HepG2 (cell line): Measurements from ENCODE around the gene SLCO2B1. TPM values are rescaled to one million over a fixed set of nuclear protein-coding genes. Genes with fewer than 3 reads are reported as not detected.

Experiments
- ATAC-seq: fragments of 200-7000 bp; cut with Tn5 transposase; 3 replicates; pipeline ENCODE4 v1.9.1; 2020; ENCODE audit warnings: mild to moderate bottlenecking, moderate library complexity
- BruUV-seq: library from RNA; stranded (reverse); fragments of 400-500 nt; replicated peaks from 2 replicates; lab custom pipeline; 2021; lab: Mats Ljungman, UMichigan
- CTCF ChIA-PET: fragments of 300-600 bp; formaldehyde crosslinking; extraction: SDS; loops from one replicate; lab custom pipeline; 2021; ENCODE audit warnings: low total read pairs, inconsistent platforms, low intra/inter-chr PET ratio; lab: Yijun Ruan, JAX
- POLR2A ChIA-PET: fragments of 350-600 bp; sonication (Branson Sonifier 250); formaldehyde crosslinking; loops from one replicate; lab custom pipeline; 2020; ENCODE audit warnings: antibody characterized with exemption, inconsistent platforms; lab: Yijun Ruan, JAX
- DNase-seq: peaks from one replicate; pipeline ENCODE4 v3.0.0-alpha.2; 2015; ENCODE audit warnings: low spot score
- FAIRE-seq: peaks from 3 replicates; lab custom pipeline; 2011; peaks lifted over from hg19 to GRCh38; lab: Jason Lieb, UNC
- H2AFZ ChIP-seq: one replicate; pipeline ENCODE4 v1.6.1; 2011; ENCODE audit warnings: low read length, inconsistent platforms
- H3K27ac ChIP-seq: fragments of 300-600 bp; 3 replicates; pipeline ENCODE4 v1.8.0; 2011; ENCODE audit warnings: mixed run types, mild to moderate bottlenecking, mixed read lengths, low read length, inconsistent platforms; ENCODE audit not compliant: insufficient read depth; ENCODE audit errors: extremely low read length
- H3K27me3 ChIP-seq, 2 experiments: fragments of 200-600 bp in 1 of 2; 2 replicates in 1 of 2; 3 replicates in 1 of 2; pipeline versions ENCODE4 v1.6.0 to v1.8.0; 2011; ENCODE audit warnings: low read length in 2 of 2, mild to moderate bottlenecking in 2 of 2, moderate library complexity in 2 of 2, inconsistent platforms in 1 of 2; ENCODE audit not compliant: insufficient read depth in 2 of 2, control insufficient read depth in 1 of 2
- H3K36me3 ChIP-seq, 2 experiments: fragments of 200-600 bp in 1 of 2; replicated peaks in 1 of 2; 2 replicates in 1 of 2; 3 replicates in 1 of 2; pipeline versions ENCODE4 v1.5.1 to v1.8.0; 2011; ENCODE audit warnings: low read length in 2 of 2, inconsistent platforms in 1 of 2; ENCODE audit not compliant: insufficient read depth in 2 of 2, control insufficient read depth in 1 of 2
- H3K4me1 ChIP-seq: 2 replicates; pipeline ENCODE4 v1.5.1; 2012; ENCODE audit warnings: low read length, inconsistent platforms; ENCODE audit not compliant: insufficient read depth
- H3K4me2 ChIP-seq: 2 replicates; pipeline ENCODE4 v1.6.0; 2011; ENCODE audit warnings: low read depth, low read length, inconsistent platforms
- H3K4me3 ChIP-seq, 3 experiments: fragments of 200-600 bp in 1 of 3; sonication (generic), shearing (Covaris generic) in 1 of 3; replicated peaks in 1 of 3; 2 replicates each; pipeline ENCODE4 v1.5.1; 2011 to 2016; ENCODE audit warnings: low read length in 3 of 3, inconsistent platforms in 2 of 3, low read depth in 2 of 3, mild to moderate bottlenecking in 2 of 3, control low read depth in 1 of 3, mixed read lengths in 1 of 3; ENCODE audit not compliant: insufficient read depth in 1 of 3
- H3K79me2 ChIP-seq: one replicate; pipeline ENCODE4 v1.6.1; 2011; ENCODE audit warnings: low read length, inconsistent platforms; ENCODE audit not compliant: insufficient read depth
- H3K9ac ChIP-seq: 2 replicates; pipeline ENCODE4 v1.6.0; 2011; ENCODE audit warnings: mild to moderate bottlenecking, low read depth, low read length, inconsistent platforms; ENCODE audit not compliant: insufficient read depth
- H3K9me3 ChIP-seq: 2 replicates; pipeline ENCODE4 v1.5.1; 2012; ENCODE audit warnings: mild to moderate bottlenecking, low read length
- H4K20me1 ChIP-seq: 2 replicates; pipeline ENCODE4 v1.6.0; 2011; ENCODE audit warnings: inconsistent platforms, mild to moderate bottlenecking, low read length, moderate library complexity; ENCODE audit not compliant: insufficient read depth
- ASH2L ChIP-seq: fragments of 300-600, 200-600 bp; sonication (generic); IDR thresholded peaks from 2 replicates; pipeline ENCODE4 v1.7.0; 2017; ENCODE audit warnings: low read depth, mild to moderate bottlenecking, moderate library complexity, mixed read lengths, low read length; ENCODE audit not compliant: insufficient read length
- CEBPB ChIP-seq: IDR thresholded peaks from 2 replicates; pipeline ENCODE4 v1.6.1; 2011; ENCODE audit warnings: low read depth, low read length, improper control_type of control experiment, borderline replicate concordance
- CREB1 ChIP-seq, 2 experiments: fragments of 450-650 bp in 1 of 2; IDR thresholded peaks; 2 replicates each; pipeline ENCODE4 v1.6.1; 2016 to 2017; ENCODE audit warnings: control low read depth in 1 of 2, mild to moderate bottlenecking in 1 of 2, missing compliant biosample characterization in 1 of 2, missing genetic modification characterization in 1 of 2
- EED ChIP-seq: sonication (generic); formaldehyde crosslinking; IDR thresholded peaks from 2 replicates; pipeline ENCODE4 v1.5.0; 2020; ENCODE audit warnings: mild to moderate bottlenecking, missing genetic modification reagents
- FOXA3 ChIP-seq: IDR thresholded peaks from 2 replicates; pipeline ENCODE4 v1.6.1; 2016; ENCODE audit warnings: missing genetic modification reagents, missing compliant biosample characterization
- KLF13 ChIP-seq: sonication (generic); formaldehyde crosslinking; IDR thresholded peaks from 2 replicates; pipeline ENCODE4 v1.4.0; 2020; ENCODE audit warnings: mild to moderate bottlenecking, missing genetic modification reagents
- PLRG1 ChIP-seq: fragments of 450-650 bp; conservative IDR thresholded peaks from 2 replicates; pipeline ENCODE4 v1.6.1; 2016
- YEATS2 ChIP-seq: sonication (generic); formaldehyde crosslinking; IDR thresholded peaks from 2 replicates; pipeline ENCODE4 v1.4.0; 2020; ENCODE audit warnings: missing genetic modification reagents, borderline replicate concordance
- ZC3H13 ChIP-seq: sonication (generic); formaldehyde crosslinking; IDR thresholded peaks from 2 replicates; pipeline ENCODE4 v1.8.1; 2023; ENCODE audit warnings: mild to moderate bottlenecking, missing genetic modification reagents, moderate library complexity
- ZFP37 ChIP-seq: sonication (generic); formaldehyde crosslinking; IDR thresholded peaks from 2 replicates; pipeline ENCODE4 v1.4.0; 2020; ENCODE audit warnings: missing genetic modification reagents, borderline replicate concordance
- ZMYM3 ChIP-seq: sonication (generic); formaldehyde crosslinking; IDR thresholded peaks from 2 replicates; pipeline ENCODE4 v1.5.1; 2020; ENCODE audit warnings: mild to moderate bottlenecking, missing genetic modification reagents
- ZNF20 ChIP-seq: sonication (generic); formaldehyde crosslinking; IDR thresholded peaks from 2 replicates; pipeline ENCODE4 v1.4.0; 2020; ENCODE audit warnings: mild to moderate bottlenecking, moderate library complexity, missing genetic modification reagents
- ZNF296 ChIP-seq: sonication (generic); formaldehyde crosslinking; conservative IDR thresholded peaks from 2 replicates; pipeline ENCODE4 v1.5.0; 2020; ENCODE audit warnings: mild to moderate bottlenecking, missing genetic modification reagents
- ZNF772 ChIP-seq: sonication (generic); formaldehyde crosslinking; IDR thresholded peaks from 2 replicates; pipeline ENCODE4 v1.5.0; 2020; ENCODE audit warnings: mild to moderate bottlenecking, missing genetic modification reagents
- WGBS: methylation state at CpG from one replicate; pipeline ENCODE4 v1.1.6; 2017; ENCODE audit warnings: low lambda C conversion rate; 5-methylcytosine and 5-hydroxymethylcytosine counted together
- in situ Hi-C: cut with HindIII; loops from 2 replicates; pipeline ENCODE4 v1.10.0; 2017; ENCODE audit warnings: low pct_unique_long_range_greater_than_20kb; ENCODE audit not compliant: extremely low pct_ligation_motif_present
- intact Hi-C: fragments of 100-400 bp; cut with micrococcal nuclease; formaldehyde crosslinking; loops from one replicate; pipeline ENCODE4 v1.10.0; 2022; ENCODE audit not compliant: unreplicated experiment
- polyA plus RNA-seq, 8 experiments: library from polyadenylated mRNA; depleted of rRNA in 3 of 8; stranded (reverse) in 7 of 8; unstranded in 1 of 8; fragments of >200 nt; fragmentation: Illumina TruSeq in 4 of 8; extraction: Trizol in 4 of 8; gene quantifications; 2 replicates each; pipeline versions ENCODE4 v1.2.1 to v1.2.3, GENCODE V29; 2011 to 2016; ENCODE audit warnings: low read depth in 4 of 8, missing spikeins in 1 of 8, mixed read lengths in 1 of 8; ENCODE audit not compliant: insufficient read depth in 1 of 8
- total RNA-seq, 5 experiments: library from RNA; depleted of rRNA; stranded (reverse); fragments of >200 nt; fragmentation: Illumina TruSeq; extraction: Trizol; gene quantifications; 2 replicates each; pipeline ENCODE4 v1.2.3, GENCODE V29; 2016; ENCODE audit warnings: low read depth in 1 of 5
- TF ChIP-seq, protein P1 (sequence below): IDR thresholded peaks from 2 replicates; pipeline ENCODE4 v1.6.1; 2018; ENCODE audit warnings: missing genetic modification reagents
- TF ChIP-seq, protein P2 (sequence below): sonication (generic); formaldehyde crosslinking; IDR thresholded peaks from 2 replicates; pipeline ENCODE4 v1.9.0; 2022; ENCODE audit warnings: missing genetic modification reagents, mild to moderate bottlenecking, borderline replicate concordance
- TF ChIP-seq, protein P3 (sequence below): sonication (generic); formaldehyde crosslinking; conservative IDR thresholded peaks from 2 replicates; pipeline ENCODE4 v1.4.0; 2020; ENCODE audit warnings: mild to moderate bottlenecking, missing genetic modification reagents, moderate library complexity

The SLCO2B1 gene
- total and polyA plus RNA-seq, 2 of the 13 experiments (the other 11 are each of a cell fraction or from before 2014, with no cell fraction given) = 15.3 to 19.8 TPM

DNA sequence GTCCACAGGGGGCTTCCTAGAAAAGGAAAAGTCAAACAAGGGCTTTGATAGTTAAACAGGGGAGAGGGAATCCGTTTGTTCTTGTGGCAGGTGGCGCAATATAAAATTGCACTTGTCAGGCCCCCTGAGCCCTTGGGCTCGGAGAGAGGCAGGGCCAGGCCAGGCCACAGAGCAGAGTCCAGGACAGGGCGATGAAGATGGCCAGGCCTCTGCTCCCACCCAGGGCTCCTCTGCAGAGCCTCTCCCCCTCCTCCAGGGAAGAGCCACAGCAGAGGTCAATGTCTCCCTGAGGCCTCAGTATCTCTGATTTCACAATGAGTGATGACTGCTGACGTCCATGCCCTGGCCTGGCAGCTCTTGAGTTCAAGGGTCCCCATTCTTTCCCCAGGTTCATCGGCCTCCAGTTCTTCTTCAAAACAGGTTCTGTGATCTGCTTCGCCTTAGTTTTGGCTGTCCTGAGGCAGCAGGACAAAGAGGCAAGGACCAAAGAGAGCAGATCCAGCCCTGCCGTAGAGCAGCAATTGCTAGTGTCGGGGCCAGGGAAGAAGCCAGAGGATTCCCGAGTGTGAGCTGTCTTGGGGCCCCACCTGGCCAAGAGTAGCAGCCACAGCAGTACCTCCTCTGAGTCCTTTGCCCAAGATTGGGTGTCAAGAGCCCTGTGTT is 53.2 kb downstream of the SLCO2B1 start:
- no peaks in the 10 kb centered on the region for H3K27me3 ChIP-seq
- WGBS = 5% methylated on average over 3 of the region's 10 CpGs
- ChIA-PET CTCF (interaction anchor here (1.2 to 5.9 kb wide), 7 partner anchors 35 to 181 kb away, joined by 3 to 173 read pairs (median 6); no protein-coding TSS in a partner anchor), POLR2A (interaction anchor here (0.6 to 7.6 kb wide), 13 partner anchors 10 to 60 kb away, joined by 3 to 163 read pairs (median 12); partner anchors contain the start of genes SLCO2B1 and TPBGL)
- no peak overlapping the region for H2AFZ ChIP-seq
- DNase-seq (peak; percentile 90), FAIRE-seq (peak; percentile 97), ATAC-seq (peak; percentile 87)
- BruUV-seq = no TSS peak
- H3K79me2 ChIP-seq = no peaks in the 10 kb centered on the region
- peaks cover 32% of the 10 kb centered on the region for H3K4me1 ChIP-seq
- in situ Hi-C loops = loop anchor here (5.0 kb wide), 1 partner anchor 57 kb away; no protein-coding TSS in a partner anchor
- intact Hi-C loops = loop anchor here (2.0 to 5.0 kb wide), 3 partner anchors 35 to 47 kb away; no protein-coding TSS in a partner anchor
- peak overlapping the region; percentile 73 for H3K4me2 ChIP-seq
- H3K9me3 ChIP-seq = no peaks in the 10 kb centered on the region
- H3K27ac ChIP-seq = peak overlapping the region; percentile 91
- peak overlapping the region; percentile 54 for H3K9ac ChIP-seq
- no peaks in the 10 kb centered on the region for H4K20me1 ChIP-seq
- H3K36me3 ChIP-seq = no peaks in the 10 kb centered on the region; a peak in 2 of 5 replicates
- H3K4me3 ChIP-seq = peak overlapping the region in 1 of 3 experiments; percentile 53; a peak in 2 of 6 replicates
- TF ChIP-seq ZNF20 = no peak
- no peak for TF ChIP-seq ZNF296 (CRISPR knock-in tag)
- no peak for TF ChIP-seq KLF13 (CRISPR knock-in tag)
- TF ChIP-seq ZNF772 = peak; percentile 90
- TF ChIP-seq, protein P1, sequence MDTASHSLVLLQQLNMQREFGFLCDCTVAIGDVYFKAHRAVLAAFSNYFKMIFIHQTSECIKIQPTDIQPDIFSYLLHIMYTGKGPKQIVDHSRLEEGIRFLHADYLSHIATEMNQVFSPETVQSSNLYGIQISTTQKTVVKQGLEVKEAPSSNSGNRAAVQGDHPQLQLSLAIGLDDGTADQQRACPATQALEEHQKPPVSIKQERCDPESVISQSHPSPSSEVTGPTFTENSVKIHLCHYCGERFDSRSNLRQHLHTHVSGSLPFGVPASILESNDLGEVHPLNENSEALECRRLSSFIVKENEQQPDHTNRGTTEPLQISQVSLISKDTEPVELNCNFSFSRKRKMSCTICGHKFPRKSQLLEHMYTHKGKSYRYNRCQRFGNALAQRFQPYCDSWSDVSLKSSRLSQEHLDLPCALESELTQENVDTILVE (CRISPR knock-in tag) = no peak
- TF ChIP-seq, protein P2, sequence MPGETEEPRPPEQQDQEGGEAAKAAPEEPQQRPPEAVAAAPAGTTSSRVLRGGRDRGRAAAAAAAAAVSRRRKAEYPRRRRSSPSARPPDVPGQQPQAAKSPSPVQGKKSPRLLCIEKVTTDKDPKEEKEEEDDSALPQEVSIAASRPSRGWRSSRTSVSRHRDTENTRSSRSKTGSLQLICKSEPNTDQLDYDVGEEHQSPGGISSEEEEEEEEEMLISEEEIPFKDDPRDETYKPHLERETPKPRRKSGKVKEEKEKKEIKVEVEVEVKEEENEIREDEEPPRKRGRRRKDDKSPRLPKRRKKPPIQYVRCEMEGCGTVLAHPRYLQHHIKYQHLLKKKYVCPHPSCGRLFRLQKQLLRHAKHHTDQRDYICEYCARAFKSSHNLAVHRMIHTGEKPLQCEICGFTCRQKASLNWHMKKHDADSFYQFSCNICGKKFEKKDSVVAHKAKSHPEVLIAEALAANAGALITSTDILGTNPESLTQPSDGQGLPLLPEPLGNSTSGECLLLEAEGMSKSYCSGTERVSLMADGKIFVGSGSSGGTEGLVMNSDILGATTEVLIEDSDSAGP (CRISPR knock-in tag) = 0 out of 2 replicates have a peak, but pooled peaks have one; percentile 11
- TF ChIP-seq EED (CRISPR knock-in tag) = peak; percentile 83; the same call in 1 of the 2 replicates
- TF ChIP-seq CREB1 (IDR thresholded peaks at IDR 0.05) = peak; percentile 36; the same call in 1 of the 2 replicates
- peak; percentile 79 for TF ChIP-seq CREB1 (CRISPR knock-in tag; IDR thresholded peaks at IDR 0.05)
- peak; percentile 82 for TF ChIP-seq CEBPB
- TF ChIP-seq YEATS2 = no peak
- no peak for TF ChIP-seq ZFP37 (CRISPR knock-in tag)
- peak; percentile 30 for TF ChIP-seq FOXA3 (CRISPR knock-in tag)
- TF ChIP-seq, protein P3, sequence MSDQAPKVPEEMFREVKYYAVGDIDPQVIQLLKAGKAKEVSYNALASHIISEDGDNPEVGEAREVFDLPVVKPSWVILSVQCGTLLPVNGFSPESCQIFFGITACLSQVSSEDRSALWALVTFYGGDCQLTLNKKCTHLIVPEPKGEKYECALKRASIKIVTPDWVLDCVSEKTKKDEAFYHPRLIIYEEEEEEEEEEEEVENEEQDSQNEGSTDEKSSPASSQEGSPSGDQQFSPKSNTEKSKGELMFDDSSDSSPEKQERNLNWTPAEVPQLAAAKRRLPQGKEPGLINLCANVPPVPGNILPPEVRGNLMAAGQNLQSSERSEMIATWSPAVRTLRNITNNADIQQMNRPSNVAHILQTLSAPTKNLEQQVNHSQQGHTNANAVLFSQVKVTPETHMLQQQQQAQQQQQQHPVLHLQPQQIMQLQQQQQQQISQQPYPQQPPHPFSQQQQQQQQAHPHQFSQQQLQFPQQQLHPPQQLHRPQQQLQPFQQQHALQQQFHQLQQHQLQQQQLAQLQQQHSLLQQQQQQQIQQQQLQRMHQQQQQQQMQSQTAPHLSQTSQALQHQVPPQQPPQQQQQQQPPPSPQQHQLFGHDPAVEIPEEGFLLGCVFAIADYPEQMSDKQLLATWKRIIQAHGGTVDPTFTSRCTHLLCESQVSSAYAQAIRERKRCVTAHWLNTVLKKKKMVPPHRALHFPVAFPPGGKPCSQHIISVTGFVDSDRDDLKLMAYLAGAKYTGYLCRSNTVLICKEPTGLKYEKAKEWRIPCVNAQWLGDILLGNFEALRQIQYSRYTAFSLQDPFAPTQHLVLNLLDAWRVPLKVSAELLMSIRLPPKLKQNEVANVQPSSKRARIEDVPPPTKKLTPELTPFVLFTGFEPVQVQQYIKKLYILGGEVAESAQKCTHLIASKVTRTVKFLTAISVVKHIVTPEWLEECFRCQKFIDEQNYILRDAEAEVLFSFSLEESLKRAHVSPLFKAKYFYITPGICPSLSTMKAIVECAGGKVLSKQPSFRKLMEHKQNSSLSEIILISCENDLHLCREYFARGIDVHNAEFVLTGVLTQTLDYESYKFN (CRISPR knock-in tag) = peak; percentile 91
- TF ChIP-seq ASH2L = peak; percentile 50
- no peak; the same call in none of the 2 replicates for TF ChIP-seq ZMYM3 (CRISPR knock-in tag)
- TF ChIP-seq PLRG1 = no peak
- TF ChIP-seq ZC3H13 = no peak
